Thyroid gland (tissue), 4 donors: ENCODE data around the gene PCNT.

Source experiments
- POLR2A ChIP-seq, 2 donors: fragments of 450-650 bp; IDR thresholded peaks; one replicate each; pipeline ENCODE4 v1.6.1; 2017; ENCODE audit warnings: antibody characterized with exemption in 2 of 2, mild to moderate bottlenecking in 2 of 2, moderate library complexity in 1 of 2
- TF ChIP-seq, protein P1 (sequence below), 6 experiments: fragments of 200-600 bp in 3 of 6; fragments of 450-650 bp in 3 of 6; sonication (generic) in 3 of 6; IDR thresholded peaks; one replicate each; pipeline ENCODE4 v1.5.1; 2016 to 2019; ENCODE audit warnings: antibody characterized with exemption in 6 of 6, mild to moderate bottlenecking in 2 of 6, inconsistent platforms in 1 of 6, moderate library complexity in 1 of 6

DNA sequence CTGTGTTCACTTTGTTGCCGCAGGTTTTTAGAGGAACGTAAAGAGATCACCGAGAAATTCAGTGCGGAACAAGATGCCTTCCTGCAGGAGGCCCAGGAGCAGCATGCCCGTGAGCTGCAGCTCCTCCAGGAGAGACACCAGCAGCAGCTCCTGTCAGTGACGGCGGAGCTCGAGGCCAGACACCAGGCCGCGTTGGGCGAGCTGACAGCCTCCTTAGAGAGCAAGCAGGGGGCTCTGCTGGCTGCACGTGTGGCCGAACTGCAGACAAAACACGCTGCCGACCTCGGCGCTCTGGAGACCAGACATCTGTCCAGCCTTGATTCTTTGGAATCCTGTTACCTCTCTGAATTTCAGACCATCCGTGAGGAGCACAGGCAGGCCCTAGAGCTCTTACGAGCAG is 42.6 kb downstream of the PCNT start:
- TF ChIP-seq POLR2A (IDR thresholded peaks at IDR 0.05): no peak
- TF ChIP-seq, protein P1, sequence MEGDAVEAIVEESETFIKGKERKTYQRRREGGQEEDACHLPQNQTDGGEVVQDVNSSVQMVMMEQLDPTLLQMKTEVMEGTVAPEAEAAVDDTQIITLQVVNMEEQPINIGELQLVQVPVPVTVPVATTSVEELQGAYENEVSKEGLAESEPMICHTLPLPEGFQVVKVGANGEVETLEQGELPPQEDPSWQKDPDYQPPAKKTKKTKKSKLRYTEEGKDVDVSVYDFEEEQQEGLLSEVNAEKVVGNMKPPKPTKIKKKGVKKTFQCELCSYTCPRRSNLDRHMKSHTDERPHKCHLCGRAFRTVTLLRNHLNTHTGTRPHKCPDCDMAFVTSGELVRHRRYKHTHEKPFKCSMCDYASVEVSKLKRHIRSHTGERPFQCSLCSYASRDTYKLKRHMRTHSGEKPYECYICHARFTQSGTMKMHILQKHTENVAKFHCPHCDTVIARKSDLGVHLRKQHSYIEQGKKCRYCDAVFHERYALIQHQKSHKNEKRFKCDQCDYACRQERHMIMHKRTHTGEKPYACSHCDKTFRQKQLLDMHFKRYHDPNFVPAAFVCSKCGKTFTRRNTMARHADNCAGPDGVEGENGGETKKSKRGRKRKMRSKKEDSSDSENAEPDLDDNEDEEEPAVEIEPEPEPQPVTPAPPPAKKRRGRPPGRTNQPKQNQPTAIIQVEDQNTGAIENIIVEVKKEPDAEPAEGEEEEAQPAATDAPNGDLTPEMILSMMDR (IDR thresholded peaks at IDR 0.05): no peak
